ENCODE data around the gene SLC16A3.

GRCh38 chr17:82236142-82236971 lies 7.5 kb downstream of the SLC16A3 start:
- peak; percentile 89 for TF ChIP-seq CTCF (IDR thresholded peaks at IDR 0.05)
- no peak for TF ChIP-seq EZH2 (IDR thresholded peaks at IDR 0.05)

Data from neural progenitor cell (in vitro differentiated cells).